Sigmoid colon (tissue), 7 donors: Measurements from ENCODE around the gene TFCP2. TPM values are rescaled to one million over a fixed set of nuclear protein-coding genes. Genes with fewer than 3 reads are reported as not detected.
"Not testable (repeated sequence)": the region's sequence is repeated elsewhere in the genome, so short reads cannot be mapped to it uniquely, and the experiment has no call there.

Source experiments
- DNase-seq: peaks from one replicate; pipeline ENCODE4 v3.0.0-alpha.2; 2019
- H3K27ac ChIP-seq, 4 donors: fragments of 200-600 bp; sonication (generic); one replicate each; pipeline ENCODE4 v1.5.1; 2016 to 2019; ENCODE audit warnings: mild to moderate bottlenecking in 1 of 4
- H3K27me3 ChIP-seq, 3 donors: fragments of 200-600 bp; sonication (generic); one replicate each; pipeline ENCODE4 v1.5.1; 2019; ENCODE audit warnings: mild to moderate bottlenecking in 1 of 3
- H3K36me3 ChIP-seq, 4 donors: fragments of 200-600 bp; sonication (generic); one replicate each; pipeline ENCODE4 v1.5.1; 2016 to 2019
- H3K4me1 ChIP-seq, 4 donors: fragments of 200-600 bp; sonication (generic); one replicate each; pipeline ENCODE4 v1.5.1; 2017 to 2019
- H3K4me3 ChIP-seq, 4 donors: fragments of 200-600 bp; sonication (generic); one replicate each; pipeline ENCODE4 v1.5.1; 2017 to 2019; ENCODE audit warnings: mild to moderate bottlenecking in 2 of 4, moderate library complexity in 1 of 4
- H3K9me3 ChIP-seq, 4 donors: fragments of 200-600 bp in 3 of 4; sonication (generic) in 3 of 4; one replicate each; pipeline versions ENCODE4 v1.5.1 to v1.6.1; 2013 to 2019
- EP300 ChIP-seq, 4 donors: sonication (generic); formaldehyde crosslinking; IDR thresholded peaks; one replicate each; pipeline ENCODE4 v1.6.1; 2017; ENCODE audit warnings: antibody characterized with exemption in 4 of 4
- POLR2A ChIP-seq, 2 donors: fragments of 450-650 bp; IDR thresholded peaks; one replicate each; pipeline ENCODE4 v1.6.1; 2016; ENCODE audit warnings: antibody characterized with exemption in 2 of 2, mild to moderate bottlenecking in 2 of 2, moderate library complexity in 2 of 2
- POLR2AphosphoS5 ChIP-seq, 4 donors: sonication (generic); formaldehyde crosslinking; IDR thresholded peaks; one replicate each; pipeline ENCODE4 v1.6.1; 2017; ENCODE audit warnings: antibody characterized with exemption in 4 of 4
- WGBS, 2 donors: extraction: QIAGEN DNeasy Blood & Tissue Kit; methylation state at CpG; one replicate each; pipeline ENCODE4 v1.1.7; 2013; 5-methylcytosine and 5-hydroxymethylcytosine counted together
- intact Hi-C: fragments of 100-400 bp; cut with DNase I; formaldehyde crosslinking; loops from one replicate; pipeline ENCODE4 v1.15.1; 2023
- polyA plus RNA-seq, 3 donors: library from polyadenylated mRNA; stranded (reverse); fragments of 200-250 nt; gene quantifications; one replicate each; pipeline ENCODE4 v1.2.3, GENCODE V29; 2013
- total RNA-seq, 4 donors: library from RNA; depleted of rRNA; stranded (reverse); fragments of >200 nt; gene quantifications; one replicate each; pipeline ENCODE4 v1.1.0, GENCODE V29; 2016
- TF ChIP-seq, protein P1 (sequence below), 4 experiments: fragments of 450-650 bp in 3 of 4; fragments of 200-600 bp in 1 of 4; IDR thresholded peaks; one replicate each; pipeline ENCODE4 v1.5.1; 2016 to 2019; ENCODE audit warnings: antibody characterized with exemption in 4 of 4, mild to moderate bottlenecking in 3 of 4, moderate library complexity in 2 of 4
- donor health status: healthy with polysubstance abuse.
- donor health status: Bipolar disorder and iron deficiency.
- donor health status: healthy.

TFCP2 gene
- total and polyA plus RNA-seq, 7 donors, result 10.4 to 18.1 (median 12.7) TPM

DNA sequence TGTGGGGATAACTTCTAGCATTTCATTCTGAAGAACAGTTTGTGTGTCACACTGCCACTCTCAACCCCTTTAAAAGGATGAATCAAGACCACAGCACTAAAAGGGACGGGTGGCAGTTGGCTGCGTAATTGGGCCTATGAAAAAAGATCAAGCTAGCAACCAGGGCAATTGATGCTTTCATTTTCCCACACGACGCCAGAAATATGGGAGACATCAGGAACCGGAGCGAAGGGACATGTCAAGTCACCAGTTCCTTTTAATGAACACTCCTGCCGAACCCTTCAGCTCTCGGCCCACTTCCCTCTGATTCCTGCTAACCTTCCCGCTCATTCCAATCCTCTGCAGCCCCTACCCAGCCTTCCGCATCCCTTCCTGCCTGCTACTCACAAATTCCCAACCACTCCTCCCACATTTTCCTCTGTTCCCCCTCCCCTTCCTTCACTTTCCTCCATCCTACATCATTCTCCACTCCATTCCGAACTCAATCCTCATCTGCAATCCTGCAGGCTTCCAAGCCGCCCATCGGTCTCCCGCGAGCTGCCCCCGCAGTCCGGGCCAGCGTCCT, 90.3 kb downstream of the TFCP2 start:
- intact Hi-C loops, result loop anchor here (1.0 to 10.0 kb wide), 5 partner anchors 34 to 258 kb away; partner anchors contain the start of genes DAZAP2, LETMD1, POU6F1 and TFCP2
- peaks cover 0 to 35% (median 24%) of the 10 kb centered on the region in 4 donors for H3K4me1 ChIP-seq
- no peaks in the 10 kb centered on the region for H3K36me3 ChIP-seq
- H3K27me3 ChIP-seq, result no peaks in the 10 kb centered on the region
- H3K9me3 ChIP-seq, result no peaks in the 10 kb centered on the region
- H3K27ac ChIP-seq, result peak overlapping the region; percentile 97 to 99 (median 98)
- no peak for DNase-seq
- no peak for TF ChIP-seq EP300 (IDR thresholded peaks at IDR 0.05)
- TF ChIP-seq, protein P1, sequence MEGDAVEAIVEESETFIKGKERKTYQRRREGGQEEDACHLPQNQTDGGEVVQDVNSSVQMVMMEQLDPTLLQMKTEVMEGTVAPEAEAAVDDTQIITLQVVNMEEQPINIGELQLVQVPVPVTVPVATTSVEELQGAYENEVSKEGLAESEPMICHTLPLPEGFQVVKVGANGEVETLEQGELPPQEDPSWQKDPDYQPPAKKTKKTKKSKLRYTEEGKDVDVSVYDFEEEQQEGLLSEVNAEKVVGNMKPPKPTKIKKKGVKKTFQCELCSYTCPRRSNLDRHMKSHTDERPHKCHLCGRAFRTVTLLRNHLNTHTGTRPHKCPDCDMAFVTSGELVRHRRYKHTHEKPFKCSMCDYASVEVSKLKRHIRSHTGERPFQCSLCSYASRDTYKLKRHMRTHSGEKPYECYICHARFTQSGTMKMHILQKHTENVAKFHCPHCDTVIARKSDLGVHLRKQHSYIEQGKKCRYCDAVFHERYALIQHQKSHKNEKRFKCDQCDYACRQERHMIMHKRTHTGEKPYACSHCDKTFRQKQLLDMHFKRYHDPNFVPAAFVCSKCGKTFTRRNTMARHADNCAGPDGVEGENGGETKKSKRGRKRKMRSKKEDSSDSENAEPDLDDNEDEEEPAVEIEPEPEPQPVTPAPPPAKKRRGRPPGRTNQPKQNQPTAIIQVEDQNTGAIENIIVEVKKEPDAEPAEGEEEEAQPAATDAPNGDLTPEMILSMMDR (IDR thresholded peaks at IDR 0.05), result no peak
- no peak for TF ChIP-seq POLR2A (IDR thresholded peaks at IDR 0.05)
- no peak for TF ChIP-seq POLR2AphosphoS5 (IDR thresholded peaks at IDR 0.05)
- H3K4me3 ChIP-seq, result peak overlapping the region; percentile 90 to 99 (median 93)
- WGBS, 2 donors, result 1 to 3% methylated on average over 18 of the region's 18 CpGs

DNA sequence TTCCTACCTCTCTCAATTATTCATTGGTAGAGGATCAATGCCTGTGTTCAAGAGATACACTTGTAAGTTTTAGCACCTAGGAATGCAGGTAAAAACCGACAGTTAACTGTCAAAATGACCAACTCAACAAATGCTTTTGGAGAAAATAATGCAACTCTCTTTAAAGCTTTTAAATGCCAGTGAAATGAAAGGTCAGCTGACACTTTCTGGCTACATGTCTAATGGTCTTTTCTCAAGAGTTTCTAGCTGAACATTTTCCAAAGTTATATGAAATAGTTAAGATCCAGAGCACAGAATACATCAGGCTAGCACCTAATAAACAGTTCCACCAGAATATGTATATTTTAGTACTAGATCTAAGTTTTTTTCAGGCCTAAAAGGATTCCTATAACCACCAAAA, 91.5 kb downstream of the TFCP2 start:
- H3K4me1 ChIP-seq, result peaks cover 0 to 42% (median 28%) of the 10 kb centered on the region in 4 donors
- 87% methylated on average over 1 of the region's 1 CpG for WGBS, 2 donors
- no peaks in the 10 kb centered on the region for H3K9me3 ChIP-seq
- no peak for DNase-seq
- H3K27me3 ChIP-seq, result no peaks in the 10 kb centered on the region
- no peaks in the 10 kb centered on the region for H3K36me3 ChIP-seq
- no peak overlapping the region for H3K4me3 ChIP-seq
- intact Hi-C loops, result loop anchor here (10.0 kb wide), 1 partner anchor 257 kb away; no protein-coding TSS in a partner anchor
- no peak for TF ChIP-seq EP300 (IDR thresholded peaks at IDR 0.05)
- H3K27ac ChIP-seq, result peak overlapping the region in 2 of 4 donors; percentile 98 to 99

DNA sequence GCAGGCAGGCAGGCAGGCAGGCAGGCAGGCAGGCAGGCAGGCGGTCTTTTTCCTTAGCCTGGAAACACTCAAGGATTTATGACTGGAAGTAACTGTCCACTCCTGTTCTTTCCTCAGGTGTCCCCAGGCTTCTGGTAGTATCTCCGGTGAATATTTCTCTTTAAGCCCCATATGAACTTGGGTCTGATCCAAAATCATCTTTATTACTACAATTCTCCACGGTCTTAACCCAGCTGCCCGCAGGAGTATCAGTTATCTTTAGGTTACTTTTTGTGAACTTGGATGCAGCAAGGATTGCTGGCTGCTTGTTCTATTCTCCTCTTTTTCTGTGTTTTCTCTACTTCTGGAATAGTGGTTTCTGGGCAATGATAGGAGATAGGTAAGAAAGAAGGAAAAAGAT, 92.8 kb downstream of the TFCP2 start:
- no peaks in the 10 kb centered on the region for H3K36me3 ChIP-seq
- H3K9me3 ChIP-seq, result no peaks in the 10 kb centered on the region
- DNase-seq, result no peak
- intact Hi-C loops, result loop anchor here (10.0 kb wide), 1 partner anchor 255 kb away; no protein-coding TSS in a partner anchor
- peak overlapping the region in 1 of 4 donors; percentile 5 for H3K27ac ChIP-seq
- TF ChIP-seq, protein P1 (IDR thresholded peaks at IDR 0.05), result no peak
- TF ChIP-seq POLR2A (IDR thresholded peaks at IDR 0.05) (no peak), POLR2AphosphoS5 (IDR thresholded peaks at IDR 0.05) (no peak), EP300 (IDR thresholded peaks at IDR 0.05) (no peak)
- no peak overlapping the region for H3K4me3 ChIP-seq
- WGBS, 2 donors, result 39 to 74% methylated on average over 4 of the region's 4 CpGs
- peaks cover 0 to 51% (median 31%) of the 10 kb centered on the region in 4 donors for H3K4me1 ChIP-seq
- no peaks in the 10 kb centered on the region for H3K27me3 ChIP-seq

DNA sequence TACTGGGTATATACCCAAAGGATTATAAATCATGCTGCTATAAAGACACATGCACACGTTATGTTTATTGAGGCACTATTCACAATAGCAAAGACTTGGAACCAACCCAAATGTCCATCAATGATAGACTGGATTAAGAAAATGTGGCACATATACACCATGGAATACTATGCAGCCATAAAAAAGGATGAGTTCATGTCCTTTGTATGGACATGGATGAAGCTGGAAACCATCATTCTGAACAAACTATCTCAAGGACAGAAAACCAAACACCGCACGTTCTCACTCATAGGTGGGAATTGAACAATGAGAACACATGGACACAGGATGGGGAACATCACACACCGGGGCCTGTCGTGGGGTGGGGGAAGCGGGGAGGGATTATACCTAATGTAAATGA, 94.1 kb downstream of the TFCP2 start:
- not testable (repeated sequence) for H3K4me3 ChIP-seq, DNase-seq

DNA sequence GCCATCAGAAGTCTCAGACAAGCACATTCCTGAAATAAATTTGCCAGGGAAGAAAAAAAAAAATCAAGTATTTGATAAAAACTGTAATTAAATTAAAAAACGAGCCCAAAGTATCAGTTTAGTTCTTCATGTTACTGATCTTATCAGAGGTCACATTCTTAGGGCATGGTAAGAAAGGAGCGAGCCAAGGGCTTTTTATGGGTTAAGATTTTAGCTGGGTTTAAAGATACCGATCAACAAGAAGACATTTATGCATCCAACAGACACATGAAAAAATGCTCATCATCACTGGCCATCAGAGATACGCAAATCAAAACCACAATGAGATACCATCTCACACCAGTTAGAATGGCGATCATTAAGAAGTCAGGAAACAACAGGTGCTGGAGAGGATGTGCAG, 94.6 kb downstream of the TFCP2 start:
- Histone ChIP-seq H3K27ac (peak overlapping the region in 2 of 4 donors; percentile 33 to 38), H3K36me3 (peaks cover 0 to 13% (median 2%) of the 10 kb centered on the region in 4 donors), H3K4me1 (peaks cover 0 to 46% (median 31%) of the 10 kb centered on the region in 4 donors)
- H3K9me3 ChIP-seq, H3K27me3 ChIP-seq, intact Hi-C loops, DNase-seq, H3K4me3 ChIP-seq: not testable (repeated sequence)
- WGBS, 2 donors, result 73 to 86% methylated on average over 5 of the region's 5 CpGs

More for the DNA sequence above, 94.1 kb downstream of the TFCP2 start:
- H3K27ac ChIP-seq, H3K27me3 ChIP-seq, H3K36me3 ChIP-seq, intact Hi-C loops, H3K9me3 ChIP-seq: not testable (repeated sequence)
- WGBS, 2 donors, result 82 to 91% methylated on average over 6 of the region's 6 CpGs
- H3K4me1 ChIP-seq, result peaks cover 0 to 49% (median 32%) of the 10 kb centered on the region in 4 donors

DNA sequence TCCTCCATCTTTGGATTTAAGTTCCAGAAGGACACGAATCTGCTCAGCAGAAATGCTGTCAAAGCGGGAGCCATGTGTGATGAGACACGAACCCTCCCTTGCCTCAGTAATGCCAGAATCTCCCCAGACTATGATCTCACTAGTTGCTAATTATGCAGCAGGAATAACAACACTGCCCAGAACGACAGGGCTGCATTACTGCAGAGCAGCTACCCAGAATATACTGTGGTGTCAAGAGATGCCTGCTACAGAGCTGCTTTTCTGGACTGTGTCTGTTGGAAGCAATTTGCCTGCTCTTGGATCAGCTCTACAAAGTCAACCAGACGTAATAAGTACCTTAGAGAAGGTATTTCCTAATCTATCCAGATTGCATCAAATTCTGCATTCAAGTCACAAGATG, 95.0 kb downstream of the TFCP2 start:
- WGBS, 2 donors, result 69 to 75% methylated on average over 5 of the region's 5 CpGs
- no peak overlapping the region for H3K4me3 ChIP-seq
- H3K36me3 ChIP-seq, result peaks cover 0 to 17% (median 3%) of the 10 kb centered on the region in 4 donors
- intact Hi-C loops, result no loop called here
- H3K9me3 ChIP-seq, result no peaks in the 10 kb centered on the region
- H3K27me3 ChIP-seq, result no peaks in the 10 kb centered on the region
- no peak for DNase-seq
- TF ChIP-seq, protein P1 (IDR thresholded peaks at IDR 0.05), result no peak
- no peak for TF ChIP-seq POLR2A (IDR thresholded peaks at IDR 0.05)
- TF ChIP-seq POLR2AphosphoS5 (IDR thresholded peaks at IDR 0.05), result no peak
- TF ChIP-seq EP300 (IDR thresholded peaks at IDR 0.05), result no peak
- H3K27ac ChIP-seq, result peak overlapping the region in 2 of 4 donors; percentile 33 to 38
- peaks cover 0 to 46% (median 31%) of the 10 kb centered on the region in 4 donors for H3K4me1 ChIP-seq
